Psoas muscle (tissue), 8 donors: ENCODE data around the gene TRIL. TPM values are rescaled to one million over a fixed set of nuclear protein-coding genes. Genes with fewer than 3 reads are reported as not detected.

Experiments used
- ATAC-seq, 4 donors: fragments of 200-7000 bp; cut with Tn5 transposase; one replicate each; pipeline ENCODE4 v1.9.1; 2020; ENCODE audit warnings: moderate library complexity in 3 of 4, mild to moderate bottlenecking in 2 of 4
- DNase-seq, 2 donors: peaks; one replicate each; pipeline ENCODE4 v3.0.0-alpha.2; 2020
- H3K27ac ChIP-seq: fragments of 200-600 bp; one replicate; pipeline ENCODE4 v1.8.0; 2022
- H3K27me3 ChIP-seq, 3 donors: fragments of 200-600 bp in 1 of 3; one replicate each; pipeline versions ENCODE4 v1.6.1 to v1.8.0; 2013 to 2022; ENCODE audit warnings: low read length in 2 of 3, mild to moderate bottlenecking in 2 of 3, moderate library complexity in 1 of 3; ENCODE audit not compliant: insufficient read depth in 3 of 3
- H3K36me3 ChIP-seq, 2 donors: fragments of 200-600 bp in 1 of 2; one replicate each; pipeline versions ENCODE4 v1.6.1 to v1.8.0; 2013 to 2022; ENCODE audit warnings: low read depth in 1 of 2, mild to moderate bottlenecking in 1 of 2, moderate library complexity in 1 of 2; ENCODE audit not compliant: insufficient read depth in 1 of 2
- H3K4me1 ChIP-seq: fragments of 200-600 bp; one replicate; pipeline ENCODE4 v1.8.0; 2022
- H3K4me3 ChIP-seq: fragments of 200-600 bp; one replicate; pipeline ENCODE4 v1.8.0; 2022; ENCODE audit warnings: mild to moderate bottlenecking
- H3K9me3 ChIP-seq: fragments of 200-600 bp; one replicate; pipeline ENCODE4 v1.8.0; 2022
- CTCF ChIP-seq: fragments of 200-600 bp; IDR thresholded peaks from one replicate; pipeline ENCODE4 v1.8.0; 2022; ENCODE audit warnings: antibody characterized with exemption
- WGBS, 3 donors: extraction: QIAGEN DNeasy Blood & Tissue Kit; methylation state at CpG; one replicate each; pipeline versions ENCODE4 v1.1.6 to v1.1.7; 2013; 5-methylcytosine and 5-hydroxymethylcytosine counted together
- intact Hi-C, 2 donors: fragments of 100-400 bp; cut with DNase I; formaldehyde crosslinking; loops; one replicate each; pipeline versions ENCODE4 v1.11.0 to v1.14.2; 2022
- polyA plus RNA-seq, 3 donors: library from polyadenylated mRNA; stranded (reverse); fragments of 200-250 nt; gene quantifications; one replicate each; pipeline ENCODE4 v1.2.3, GENCODE V29; 2013
- total RNA-seq, 4 donors: library from RNA; stranded (reverse); fragmentation: NEBNext Ultra II Directional in 2 of 4; extraction: Animal tissue kit (Norgen Biotek cat#: 25700) in 2 of 4; gene quantifications; one replicate each; pipeline versions ENCODE4 v1.2.1 to v1.2.4, GENCODE V29; 2021 to 2023
- donor health status: healthy with polysubstance abuse.
- donor health status: DM: no; HTN: no; CAD: no; lungs with moderate emphysema.
- donor health status: Bipolar disorder and iron deficiency.
- donor health status: healthy.
- donor health status: DM: yes; HTN: yes; CAD: no.
- donor health status: DM: no; HTN: no; CAD: no.
- donor health status: DM: no; HTN: no; CAD: no.
- donor health status: DM: yes; HTN: yes; CAD: no.

TRIL gene
- total and polyA plus RNA-seq, 7 donors = 0.38 to 3.2 (median 0.62) TPM

- peaks cover 36% of the 10 kb centered on the region for H3K4me1 ChIP-seq
- DNase-seq = no peak
- H3K9me3 ChIP-seq = no peaks in the 10 kb centered on the region
- H3K27ac ChIP-seq = no peak overlapping the region
- no peak for TF ChIP-seq CTCF
- no peaks in the 10 kb centered on the region for H3K36me3 ChIP-seq
- peak in 2 of 4 donors; percentile 21 to 25 for ATAC-seq
- WGBS, 3 donors = 81 to 86% (median 83%) methylated on average over 6 of the region's 6 CpGs
- H3K4me3 ChIP-seq = no peak overlapping the region
- intact Hi-C loops = no loop called here
- H3K27me3 ChIP-seq = no peaks in the 10 kb centered on the region
Measured at GRCh38 chr7:28989211-28989980, 31.3 kb upstream of the TRIL start.

- Histone ChIP-seq H3K27me3 (no peaks in the 10 kb centered on the region), H3K4me3 (no peak overlapping the region), H3K36me3 (no peaks in the 10 kb centered on the region), H3K27ac (peak overlapping the region; percentile 10), H3K9me3 (no peaks in the 10 kb centered on the region), H3K4me1 (peaks cover 40% of the 10 kb centered on the region)
- intact Hi-C loops = no loop called here
- peak in 3 of 4 donors; percentile 43 to 64 (median 54) for ATAC-seq
- DNase-seq = peak; percentile 78 to 84
- TF ChIP-seq CTCF = no peak
- 57 to 70% (median 63%) methylated on average over 4 of the region's 4 CpGs for WGBS, 3 donors
Measured at GRCh38 chr7:28988810-28989209, 30.7 kb upstream of the TRIL start.

- intact Hi-C loops = no loop called here
- no peak for TF ChIP-seq CTCF
- Histone ChIP-seq H3K4me3 (no peak overlapping the region), H3K9me3 (no peaks in the 10 kb centered on the region), H3K4me1 (peaks cover 40% of the 10 kb centered on the region), H3K27ac (peak overlapping the region; percentile 10), H3K27me3 (no peaks in the 10 kb centered on the region), H3K36me3 (no peaks in the 10 kb centered on the region)
- 58 to 74% (median 60%) methylated on average over 5 of the region's 5 CpGs for WGBS, 3 donors
- DNase-seq (no peak), ATAC-seq (peak in 1 of 4 donors; percentile 31)
Measured at GRCh38 chr7:28988091-28988490, 30.0 kb upstream of the TRIL start.

- no peaks in the 10 kb centered on the region for H3K36me3 ChIP-seq
- H3K4me3 ChIP-seq = peak overlapping the region; percentile 27
- DNase-seq (no peak), ATAC-seq (peak; percentile 58 to 79 (median 69))
- 25 to 43% (median 32%) methylated on average over 2 of the region's 2 CpGs for WGBS, 3 donors
- H3K4me1 ChIP-seq = peaks cover 40% of the 10 kb centered on the region
- peak overlapping the region; percentile 70 for H3K27ac ChIP-seq
- no peaks in the 10 kb centered on the region for H3K9me3 ChIP-seq
- no peak for TF ChIP-seq CTCF
- H3K27me3 ChIP-seq = no peaks in the 10 kb centered on the region
- intact Hi-C loops = no loop called here
Measured at GRCh38 chr7:28986765-28987110, 28.6 kb upstream of the TRIL start.
